ENCODE measurements around the gene UBE3B.

- no peak for TF ChIP-seq CTCF (conservative IDR thresholded peaks at IDR 0.05 in 1 of 2, IDR thresholded peaks at IDR 0.05 in 1 of 2; ENCODE audit: low read depth in 1 of 2, low read length in 2 of 2)
- TF ChIP-seq EZH2 (IDR thresholded peaks at IDR 0.05; ENCODE audit: low read length, missing control alignments) = no peak
Observed at GRCh38 chr12:109452489-109452888, 24.9 kb upstream of the UBE3B start.

Data from fibroblast of lung (primary cell).